ENCODE measurements around the gene NECTIN4. TPM values are rescaled to one million over a fixed set of nuclear protein-coding genes. Genes with fewer than 3 reads are reported as not detected.
A peak's percentile ranks its signal among the peaks of the same experiment; 100 is the strongest.

The NECTIN4 gene
- total RNA-seq, 1 experiment from 2014 or later: 0.20 TPM

- H3K4me1 ChIP-seq: peaks cover 7% of the 10 kb centered on the region; the same call in 1 of the 2 replicates
- H3K9me3 Mint-ChIP-seq (ENCODE audit: unreplicated experiment): no peaks in the 10 kb centered on the region
- peak overlapping the region; percentile 87 for H3K27ac Mint-ChIP-seq (ENCODE audit: unreplicated experiment)
- ChIA-PET CTCF (interaction anchor here (0.6 to 1.4 kb wide), 3 partner anchors 18 to 106 kb away, joined by 3 to 5 read pairs (median 4); no protein-coding TSS in a partner anchor), POLR2A (interaction anchor here (0.7 to 2.2 kb wide), 3 partner anchors 18 to 41 kb away, joined by 3 to 20 read pairs (median 4); partner anchors contain the start of gene F11R)
- no TSS peak for BruUV-seq (replicated peaks)
- H3K27me3 ChIP-seq (replicated peaks; ENCODE audit: control insufficient read depth, insufficient read depth, low read length): no peaks in the 10 kb centered on the region
- no peaks in the 10 kb centered on the region for H3K9me3 ChIP-seq
- no peaks in the 10 kb centered on the region for H3K27me3 Mint-ChIP-seq (ENCODE audit: insufficient read depth, unreplicated experiment)
- no peaks in the 10 kb centered on the region for H3K4me1 Mint-ChIP-seq (ENCODE audit: low read depth, unreplicated experiment)
- intact Hi-C loops (cut with micrococcal nuclease; ENCODE audit: unreplicated experiment): no loop called here
- peak overlapping the region; percentile 94 for H3K4me3 Mint-ChIP-seq (ENCODE audit: unreplicated experiment)
- DNase-seq: no peak
- H3K4me3 ChIP-seq (ENCODE audit: low read depth, low read length): peak overlapping the region; percentile 72
- peaks cover 12% of the 10 kb centered on the region for H3K36me3 ChIP-seq (ENCODE audit: control insufficient read depth, insufficient read depth, low read length)
- peaks cover 35% of the 10 kb centered on the region for H3K36me3 Mint-ChIP-seq (ENCODE audit: insufficient read depth, unreplicated experiment)
- no peak for TF ChIP-seq CTCF (IDR thresholded peaks at IDR 0.05; ENCODE audit: insufficient read depth in 1 of 2, low read depth in 1 of 2, low read length in 1 of 2, severe bottlenecking in 1 of 2, unreplicated experiment in 1 of 2)
Measured at GRCh38 chr1:161039154-161039545, 50.2 kb downstream of the NECTIN4 start.

GRCh38 chr1:161038523-161039153 lies 50.7 kb downstream of the NECTIN4 start, which contains the start of gene TSTD1:
TSTD1 (minus strand) TSS chr1:161038964; CDS start chr1:161038889, 75 bp downstream.
- CTCF ChIA-PET: interaction anchor here (0.5 to 1.4 kb wide), 6 partner anchors 17 to 106 kb away, joined by 3 to 8 read pairs (median 4); partner anchors contain the start of gene KLHDC9

More at GRCh38 chr1:161038523-161039153, 50.7 kb downstream of the NECTIN4 start, which contains the start of gene TSTD1:
- BruUV-seq (replicated peaks): TSS peak; percentile 53
- Histone ChIP-seq H3K27me3 (replicated peaks; ENCODE audit: control insufficient read depth, insufficient read depth, low read length) (no peaks in the 10 kb centered on the region), H3K4me1 (peaks cover 7% of the 10 kb centered on the region; the same call in 1 of the 2 replicates), H3K4me3 (ENCODE audit: low read depth, low read length) (peak within 1 kb of the TSS; percentile 72), H3K9me3 (no peaks in the 10 kb centered on the region), H3K36me3 (ENCODE audit: control insufficient read depth, insufficient read depth, low read length) (peaks cover 12% of the 10 kb centered on the region)
- Mint-ChIP-seq H3K9me3 (ENCODE audit: unreplicated experiment) (no peaks in the 10 kb centered on the region), H3K4me1 (ENCODE audit: low read depth, unreplicated experiment) (no peaks in the 10 kb centered on the region), H3K27ac (ENCODE audit: unreplicated experiment) (peak within 1 kb of the TSS; percentile 87), H3K27me3 (ENCODE audit: insufficient read depth, unreplicated experiment) (no peaks in the 10 kb centered on the region), H3K36me3 (ENCODE audit: insufficient read depth, unreplicated experiment) (peaks cover 35% of the 10 kb centered on the region), H3K4me3 (ENCODE audit: unreplicated experiment) (peak within 1 kb of the TSS; percentile 94)
- TF ChIP-seq CTCF (IDR thresholded peaks at IDR 0.05; ENCODE audit: insufficient read depth in 1 of 2, low read depth in 1 of 2, low read length in 1 of 2, severe bottlenecking in 1 of 2, unreplicated experiment in 1 of 2): no peak
- intact Hi-C loops (cut with micrococcal nuclease; ENCODE audit: unreplicated experiment): loop anchor here (1.0 kb wide), 1 partner anchor 41 kb away; no protein-coding TSS in a partner anchor
- POLR2A ChIA-PET: interaction anchor here (0.7 to 2.2 kb wide), 3 partner anchors 17 to 41 kb away, joined by 3 to 20 read pairs (median 4); partner anchors contain the start of gene F11R
- peak; percentile 78 to 80 for DNase-seq

Measured in Caco-2 (cell line).